Measurements from ENCODE around the gene SLC25A30.
"Not testable (repeated sequence)": the region's sequence is repeated elsewhere in the genome, so short reads cannot be mapped to it uniquely, and the experiment has no call there.

The SLC25A30 gene

GRCh38 chr13:45432737-45433380 lies 14.7 kb upstream of the SLC25A30 start:
- DNase-seq, result no peak

GRCh38 chr13:45426056-45426841 lies 8.1 kb upstream of the SLC25A30 start:
- not testable (repeated sequence) for DNase-seq

DNA sequence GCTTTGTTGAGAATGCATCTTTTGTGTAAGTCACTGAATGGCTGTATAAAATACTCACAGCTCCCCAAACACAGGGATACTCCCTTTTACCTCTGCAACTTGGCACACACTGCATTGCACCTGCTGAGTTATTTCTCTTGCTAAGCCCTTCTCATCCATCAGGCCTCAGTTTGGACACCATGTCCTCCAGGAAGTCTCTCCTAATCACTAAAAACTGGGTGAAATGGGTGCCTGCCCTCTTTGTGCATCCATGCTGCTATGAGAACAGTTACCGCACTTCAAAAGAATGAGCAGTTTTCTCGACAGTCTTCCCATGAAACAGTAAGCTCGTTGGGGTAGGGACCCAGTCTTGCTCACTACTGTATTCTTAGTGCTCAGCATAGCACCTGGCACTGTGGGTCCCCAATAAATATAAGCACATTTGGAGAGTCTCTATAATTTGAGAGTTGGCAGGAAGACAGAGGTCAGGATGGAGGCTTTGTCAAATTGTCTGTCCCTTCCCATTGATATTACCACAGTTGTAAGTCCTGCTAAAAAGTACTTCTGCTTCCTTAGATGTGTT lies 4.6 kb upstream of the SLC25A30 start:
- no peak for DNase-seq

- DNase-seq, result no peak
Observed at GRCh38 chr13:45419945-45420344, 1.8 kb upstream of the SLC25A30 start.

DNA sequence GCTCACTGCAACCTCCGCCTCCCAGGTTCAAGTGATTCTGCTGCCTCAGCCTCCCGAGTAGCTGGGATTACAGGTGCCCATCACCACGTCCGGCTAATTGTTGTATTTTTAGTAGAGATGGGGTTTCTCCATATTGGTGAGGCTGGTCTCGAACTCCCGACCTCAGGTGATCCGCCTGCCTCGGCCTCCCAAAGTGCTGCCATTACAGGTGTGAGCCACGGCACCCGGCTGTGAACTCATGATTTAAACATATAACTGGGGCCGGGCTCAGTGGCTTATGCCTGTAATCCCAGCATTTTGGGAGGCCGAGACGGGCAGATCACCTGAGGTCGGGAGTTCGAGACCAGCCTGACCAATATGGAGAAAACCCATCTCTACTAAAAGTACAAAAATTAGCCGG lies 1.2 kb upstream of the SLC25A30 start:
- not testable (repeated sequence) for DNase-seq

DNA sequence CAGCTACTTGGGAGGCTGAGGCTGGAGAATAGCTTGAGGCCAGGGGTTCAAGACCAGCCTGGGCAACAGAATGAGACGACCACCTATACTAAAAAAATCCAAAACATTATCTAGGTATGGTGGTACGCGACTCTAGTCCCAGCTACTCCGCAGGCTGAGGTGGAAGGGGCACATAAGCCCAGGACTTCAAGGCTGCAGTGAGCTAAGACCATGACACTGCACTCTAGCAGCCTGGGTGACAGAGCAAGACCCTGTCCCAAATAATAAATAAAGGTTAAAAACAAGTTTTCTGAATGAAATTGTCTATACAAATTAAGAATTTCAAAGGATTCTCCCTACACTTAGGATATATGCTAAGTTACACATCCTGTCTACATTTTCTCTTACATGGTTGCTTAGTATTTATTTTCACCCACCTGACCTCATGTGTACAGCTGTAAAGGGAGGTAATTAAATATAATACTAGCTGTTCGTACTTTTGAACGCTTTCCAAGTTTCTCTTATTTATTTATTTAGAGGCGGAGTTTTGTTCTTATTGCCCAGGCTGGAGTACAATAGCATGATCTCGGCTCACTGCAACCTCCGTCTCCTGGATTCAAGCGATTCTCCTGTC lies 1.6 kb downstream of the SLC25A30 start:
- peak; percentile 89 for DNase-seq

- no peak for DNase-seq
Observed at GRCh38 chr13:45415112-45415511, 3.1 kb downstream of the SLC25A30 start.

- no peak for DNase-seq
Observed at GRCh38 chr13:45413826-45414307, 4.3 kb downstream of the SLC25A30 start.

- no peak for DNase-seq
Observed at GRCh38 chr13:45412274-45413049, 5.7 kb downstream of the SLC25A30 start.

GRCh38 chr13:45411631-45412030 lies 6.5 kb downstream of the SLC25A30 start:
- no peak for DNase-seq

DNA sequence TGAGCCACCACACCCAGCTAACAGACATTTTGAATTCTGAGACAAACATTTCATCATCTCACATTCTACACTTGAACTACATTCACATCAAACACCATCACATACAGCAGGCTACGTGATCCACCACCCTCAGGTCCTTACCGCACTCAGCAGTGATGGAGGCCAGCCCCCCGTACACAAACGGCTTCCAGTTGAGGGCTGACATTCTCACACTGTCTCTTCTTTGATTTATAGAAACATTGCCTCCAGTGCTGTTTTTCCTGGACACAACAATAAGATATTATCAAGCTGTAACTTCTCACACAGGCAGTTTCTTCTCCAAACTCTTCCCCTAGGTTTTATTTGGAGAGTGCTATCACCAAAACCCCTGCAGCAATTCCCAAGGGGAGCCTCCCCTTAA lies 7.0 kb downstream of the SLC25A30 start:
- no peak for DNase-seq

- no peak for DNase-seq
Observed at GRCh38 chr13:45410466-45410865, 7.7 kb downstream of the SLC25A30 start.

DNA sequence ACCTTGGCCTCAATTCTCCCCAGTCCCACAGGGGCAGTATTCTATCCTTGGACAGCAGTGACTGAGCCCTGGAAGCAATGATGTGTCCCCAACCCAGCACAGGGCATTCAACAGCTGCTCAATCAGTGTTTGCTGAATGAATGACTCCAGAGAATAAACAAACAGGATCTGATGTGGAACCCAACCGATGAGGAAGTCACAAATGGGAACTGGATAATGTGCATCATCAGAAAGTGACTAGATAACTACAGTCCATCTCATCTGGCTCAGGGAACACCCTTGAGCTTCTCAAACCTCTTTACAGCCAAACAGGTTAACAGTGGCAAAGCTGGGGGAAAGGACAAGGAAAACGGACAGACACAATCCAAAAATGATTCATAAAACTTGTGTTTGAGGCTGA lies 8.2 kb downstream of the SLC25A30 start:
- no peak for DNase-seq

DNA sequence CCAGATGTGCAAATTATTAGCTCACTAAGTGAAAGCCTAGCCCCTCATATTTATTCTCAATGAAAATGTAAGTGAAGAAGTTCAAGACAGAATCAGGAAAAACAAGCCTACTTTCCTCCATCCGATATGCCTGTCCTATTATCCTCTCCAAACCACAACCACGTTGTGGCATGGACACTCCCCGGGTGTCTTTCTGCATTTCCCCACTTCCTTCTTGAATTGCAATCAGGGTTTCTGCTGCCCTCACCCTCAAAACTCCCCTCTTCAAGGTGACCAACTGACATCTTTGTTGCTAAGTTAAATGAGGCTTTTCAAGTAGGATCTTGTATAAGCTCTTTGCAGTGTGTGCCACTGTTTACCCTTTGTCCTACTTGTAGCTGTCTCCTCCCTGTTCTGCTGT lies 11.8 kb downstream of the SLC25A30 start:
- DNase-seq, result no peak

DNA sequence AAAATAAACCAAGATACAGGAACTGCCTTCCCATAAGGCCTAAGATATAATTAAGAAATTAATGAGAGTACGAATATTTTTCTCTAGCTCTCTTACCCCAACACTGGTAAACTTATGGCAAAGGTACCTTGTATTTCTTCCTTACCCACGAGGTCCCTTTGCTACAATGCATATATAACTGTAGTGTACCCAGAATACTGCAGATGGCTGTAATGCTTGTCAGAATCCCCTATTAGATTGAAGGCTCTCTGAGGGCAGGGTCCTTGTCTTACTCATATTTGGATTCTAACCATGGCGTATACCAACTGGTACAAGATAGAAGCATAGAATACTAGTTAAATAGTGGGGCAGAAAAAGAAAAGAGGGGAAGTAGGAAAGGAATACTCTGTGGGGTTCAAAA lies 15.1 kb downstream of the SLC25A30 start:
- no peak for DNase-seq

DNA sequence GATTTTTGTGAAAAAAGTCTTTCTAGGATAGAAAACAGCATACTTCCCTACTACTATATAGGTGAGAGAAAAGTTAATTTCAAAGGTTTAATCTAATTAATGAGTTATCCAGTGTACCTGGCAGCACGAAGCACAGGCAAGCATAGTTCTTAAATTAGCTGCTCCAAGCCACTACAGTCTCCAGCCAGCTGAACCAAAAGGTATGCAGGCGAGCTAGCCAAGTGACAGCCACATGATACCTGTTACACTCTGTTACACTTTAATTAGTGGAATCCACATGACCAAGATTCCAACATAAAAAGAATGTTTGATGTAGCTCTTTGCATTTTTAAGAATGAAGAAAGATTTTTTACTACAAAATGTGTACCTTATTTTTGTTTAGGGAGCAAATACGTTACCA lies 15.5 kb downstream of the SLC25A30 start:
- no peak for DNase-seq

DNA sequence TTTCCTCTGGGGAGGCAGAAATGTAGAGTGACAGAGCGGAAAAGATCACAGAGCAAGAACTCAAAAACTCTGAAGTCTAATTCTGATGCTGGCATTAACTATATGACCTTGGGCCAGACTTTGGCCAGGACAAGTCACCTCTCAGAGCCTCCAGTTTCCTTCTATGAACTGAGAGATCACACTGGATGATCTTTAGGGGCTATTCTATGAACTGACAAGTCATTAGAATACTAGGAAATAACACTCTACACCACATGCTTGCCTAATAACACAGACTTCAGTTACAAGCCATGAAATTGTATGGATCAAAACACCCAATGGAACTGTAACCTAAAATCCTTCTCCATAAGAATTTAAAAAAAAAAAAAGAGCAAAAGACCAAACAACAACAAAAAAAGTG lies 16.9 kb downstream of the SLC25A30 start:
- DNase-seq, result no peak

- DNase-seq, result no peak
Observed at GRCh38 chr13:45398877-45399276, 19.3 kb downstream of the SLC25A30 start.

DNA sequence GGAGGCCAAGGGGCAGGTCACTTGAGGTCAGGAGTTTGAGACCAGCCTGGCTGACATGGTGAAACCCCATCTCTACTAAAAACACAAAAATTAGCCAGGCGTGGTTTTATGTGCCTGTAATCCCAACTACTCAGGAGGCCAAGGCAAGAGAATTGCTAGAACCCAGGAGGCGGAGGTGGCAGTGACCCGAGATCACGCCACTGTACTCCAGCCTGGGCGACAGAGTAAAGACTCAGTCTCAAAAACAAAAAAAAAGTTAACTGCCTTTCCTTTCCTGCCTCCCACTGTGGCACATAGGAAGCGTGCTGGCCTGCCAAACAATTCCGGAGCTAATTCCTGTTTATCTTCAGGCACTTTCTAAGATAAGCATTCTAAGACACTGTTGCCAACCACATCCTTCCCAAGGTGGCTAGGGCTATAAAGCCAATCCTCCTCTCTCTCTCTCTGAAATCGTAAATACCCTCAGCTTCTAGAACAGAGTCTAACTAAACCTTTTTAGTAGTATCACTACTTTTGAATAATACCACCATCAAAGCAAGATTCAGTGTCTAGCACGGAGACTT lies 21.6 kb downstream of the SLC25A30 start:
- no peak for DNase-seq

DNA sequence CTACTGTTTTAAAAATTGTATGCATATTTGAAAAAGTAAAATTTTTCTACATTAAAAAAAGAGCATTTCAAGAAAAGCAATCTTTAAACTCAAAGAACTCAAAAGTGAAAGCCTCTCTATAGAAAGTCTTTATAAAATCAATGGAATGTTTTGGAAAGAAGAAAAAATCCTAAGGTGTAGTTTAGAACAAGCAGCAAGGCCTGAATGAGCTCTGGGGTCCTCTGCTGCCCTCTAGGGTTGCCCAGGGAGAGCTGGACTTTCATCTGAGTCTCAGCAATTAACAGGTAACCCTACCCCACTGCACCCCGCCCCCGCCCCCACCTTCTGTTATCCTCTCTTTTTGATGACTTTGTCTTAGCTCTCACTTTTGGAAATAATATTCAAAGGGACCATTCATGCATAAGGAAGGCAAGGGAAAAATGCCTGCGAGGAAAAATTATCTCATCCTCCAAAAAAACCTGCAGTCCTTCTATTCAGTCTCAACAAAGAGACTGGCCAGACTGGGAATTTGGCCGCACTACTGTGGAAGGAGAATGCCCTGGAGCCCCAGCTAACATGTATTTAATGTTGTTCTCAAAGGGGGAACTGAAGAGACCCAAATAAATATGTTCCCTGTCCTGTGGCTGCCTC lies 24.1 kb downstream of the SLC25A30 start:
- DNase-seq, result peak; percentile 48

GRCh38 chr13:45392811-45393210 lies 25.4 kb downstream of the SLC25A30 start:
- DNase-seq, result no peak

DNA sequence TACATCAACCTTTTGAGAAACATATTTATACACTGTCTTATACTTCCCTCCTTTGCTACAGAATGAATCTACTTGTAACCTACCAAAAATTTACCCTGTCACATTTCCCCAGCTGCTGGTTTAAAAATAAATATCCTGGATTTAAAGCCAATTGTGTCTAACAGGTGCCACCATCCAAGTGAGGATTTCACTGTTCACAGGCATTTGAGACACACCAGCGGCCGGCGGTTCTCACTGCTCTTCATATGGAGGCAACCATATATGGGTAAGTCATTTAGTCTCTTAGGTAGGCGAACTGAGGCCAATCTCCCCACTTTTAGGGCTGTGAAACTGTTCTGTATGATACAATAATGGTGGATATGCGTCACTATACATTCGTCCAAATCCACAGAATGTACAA lies 26.2 kb downstream of the SLC25A30 start:
- DNase-seq, result no peak
